Measurements from ENCODE around the gene NEK10. TPM values are rescaled to one million over a fixed set of nuclear protein-coding genes. Genes with fewer than 3 reads are reported as not detected.

The NEK10 gene
- total RNA-seq, 1 experiment from 2014 or later: 0.66 TPM

DNA sequence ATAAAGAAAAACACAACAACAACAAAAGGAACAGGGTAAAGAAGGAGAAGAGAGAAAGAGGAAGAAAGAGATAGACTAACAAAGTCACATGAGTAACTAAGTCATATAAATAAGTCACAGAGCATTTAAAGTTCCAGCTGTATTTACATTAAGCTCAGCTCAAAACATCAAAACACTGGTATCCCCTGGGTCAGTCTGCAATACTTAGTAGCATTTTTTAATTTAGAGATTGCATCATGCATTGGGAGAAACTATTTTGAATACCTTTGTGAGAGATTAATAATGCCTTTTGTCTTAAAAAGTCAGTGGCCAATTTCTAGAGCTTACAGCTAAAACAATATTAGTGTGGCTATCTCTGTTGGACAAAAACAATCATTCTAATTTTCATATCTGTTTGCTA lies 78.4 kb downstream of the NEK10 start:
- Histone ChIP-seq H3K56ac (ENCODE audit: insufficient read length, low read depth, low read length) (no peak overlapping the region), H3T11ph (ENCODE audit: low read length) (no peak overlapping the region), H3K18ac (ENCODE audit: insufficient read length, low read depth, low read length) (no peak overlapping the region), H2BK5ac (ENCODE audit: insufficient read length, low read length) (no peak overlapping the region), H2BK15ac (ENCODE audit: low read depth, low read length) (no peak overlapping the region), H2BK120ac (ENCODE audit: low read depth, low read length, poor library complexity, severe bottlenecking) (no peak overlapping the region), H2AK5ac (ENCODE audit: insufficient read length, low read length) (no peak overlapping the region), H3K23me2 (ENCODE audit: insufficient read length, low read depth, low read length, poor library complexity, severe bottlenecking) (no peaks in the 10 kb centered on the region), H3K79me2 (ENCODE audit: insufficient read depth, low read length) (no peaks in the 10 kb centered on the region), H3K79me1 (ENCODE audit: insufficient read depth, low read depth, low read length, poor library complexity, severe bottlenecking) (no peaks in the 10 kb centered on the region), H3K14ac (ENCODE audit: insufficient read depth, low read length) (no peak overlapping the region), H3K4ac (ENCODE audit: low read depth, low read length) (no peak overlapping the region), H3K9me3 (ENCODE audit: control insufficient read depth, low read depth, low read length) (no peaks in the 10 kb centered on the region), H3K9ac (ENCODE audit: extremely low read depth, insufficient read length, low read length) (no peak overlapping the region), H2BK12ac (ENCODE audit: insufficient read length, low read depth, low read length) (no peak overlapping the region), H4K5ac (ENCODE audit: insufficient read length, low read depth, low read length) (no peak overlapping the region), H2BK20ac (ENCODE audit: low read depth, low read length, poor library complexity, severe bottlenecking) (no peak overlapping the region), H3K27ac (ENCODE audit: insufficient read length, low read depth, low read length) (no peak overlapping the region), H4K20me1 (ENCODE audit: control insufficient read depth, insufficient read depth, insufficient read length) (no peaks in the 10 kb centered on the region), H4K8ac (replicated peaks; ENCODE audit: insufficient read length, low read depth, low read length) (no peak overlapping the region), H3K23ac (ENCODE audit: insufficient read length, low read depth, low read length) (no peak overlapping the region), H2AFZ (ENCODE audit: low read length) (no peak overlapping the region), H3K4me1 (ENCODE audit: insufficient read depth, low read length) (no peaks in the 10 kb centered on the region), H4K91ac (ENCODE audit: insufficient read length, low read depth, low read length) (no peak overlapping the region), H3K27me3 (ENCODE audit: insufficient read depth, low read length) (no peaks in the 10 kb centered on the region), H3K4me2 (ENCODE audit: insufficient read depth, insufficient read length, low read length) (no peak overlapping the region)
- TF ChIP-seq, protein P1, sequence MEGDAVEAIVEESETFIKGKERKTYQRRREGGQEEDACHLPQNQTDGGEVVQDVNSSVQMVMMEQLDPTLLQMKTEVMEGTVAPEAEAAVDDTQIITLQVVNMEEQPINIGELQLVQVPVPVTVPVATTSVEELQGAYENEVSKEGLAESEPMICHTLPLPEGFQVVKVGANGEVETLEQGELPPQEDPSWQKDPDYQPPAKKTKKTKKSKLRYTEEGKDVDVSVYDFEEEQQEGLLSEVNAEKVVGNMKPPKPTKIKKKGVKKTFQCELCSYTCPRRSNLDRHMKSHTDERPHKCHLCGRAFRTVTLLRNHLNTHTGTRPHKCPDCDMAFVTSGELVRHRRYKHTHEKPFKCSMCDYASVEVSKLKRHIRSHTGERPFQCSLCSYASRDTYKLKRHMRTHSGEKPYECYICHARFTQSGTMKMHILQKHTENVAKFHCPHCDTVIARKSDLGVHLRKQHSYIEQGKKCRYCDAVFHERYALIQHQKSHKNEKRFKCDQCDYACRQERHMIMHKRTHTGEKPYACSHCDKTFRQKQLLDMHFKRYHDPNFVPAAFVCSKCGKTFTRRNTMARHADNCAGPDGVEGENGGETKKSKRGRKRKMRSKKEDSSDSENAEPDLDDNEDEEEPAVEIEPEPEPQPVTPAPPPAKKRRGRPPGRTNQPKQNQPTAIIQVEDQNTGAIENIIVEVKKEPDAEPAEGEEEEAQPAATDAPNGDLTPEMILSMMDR (conservative IDR thresholded peaks at IDR 0.05): no peak
- Mint-ChIP-seq H3K36me3 (ENCODE audit: insufficient read depth in 1 of 3, low read depth in 3 of 3) (no peaks in the 10 kb centered on the region), H3K27me3 (ENCODE audit: low read depth) (no peaks in the 10 kb centered on the region), H3K4me3 (no peak overlapping the region), H3K27ac (no peak overlapping the region), H3K9me3 (no peaks in the 10 kb centered on the region; a peak in 1 of 5 replicates), H3K4me1 (peaks cover 4 to 6% of the 10 kb centered on the region in 2 experiments; a peak in 3 of 4 replicates)
- no peak for DNase-seq

All from H9 (cell line).